ENCODE data around the gene PRPH. TPM values are rescaled to one million over a fixed set of nuclear protein-coding genes. Genes with fewer than 3 reads are reported as not detected.
"Not testable (repeated sequence)": the region's sequence is repeated elsewhere in the genome, so short reads cannot be mapped to it uniquely, and the experiment has no call there.

PRPH gene
- total RNA-seq, result 0.64 TPM

- ATAC-seq, result peak; percentile 27
Measured at GRCh38 chr12:49295082-49295936, at the start of gene PRPH. TSS of gene PRPH (plus strand) at chr12:49295147. CDS start at chr12:49295201, 54 bp downstream.

GRCh38 chr12:49251357-49251756 lies 43.6 kb upstream of the PRPH start:
- no peak for ATAC-seq

GRCh38 chr12:49253033-49253623 lies 41.8 kb upstream of the PRPH start:
- ATAC-seq, result no peak

GRCh38 chr12:49255456-49255855 lies 39.5 kb upstream of the PRPH start:
- ATAC-seq, result not testable (repeated sequence)

GRCh38 chr12:49255857-49256637 lies 38.9 kb upstream of the PRPH start:
- no peak for ATAC-seq

GRCh38 chr12:49257508-49258184 lies 37.3 kb upstream of the PRPH start:
- not testable (repeated sequence) for ATAC-seq

- peak; percentile 83 for ATAC-seq
Measured at GRCh38 chr12:49259452-49259851, 35.5 kb upstream of the PRPH start.

GRCh38 chr12:49260166-49260565 lies 34.8 kb upstream of the PRPH start:
- ATAC-seq, result no peak

- ATAC-seq, result no peak
Measured at GRCh38 chr12:49260571-49261363, 34.2 kb upstream of the PRPH start.

- ATAC-seq, result no peak
Measured at GRCh38 chr12:49261721-49262120, 33.2 kb upstream of the PRPH start.

GRCh38 chr12:49263400-49263763 lies 31.6 kb upstream of the PRPH start:
- no peak for ATAC-seq

GRCh38 chr12:49264466-49264872 lies 30.5 kb upstream of the PRPH start:
- peak; percentile 39 for ATAC-seq

- peak; percentile 83 for ATAC-seq
Measured at GRCh38 chr12:49264873-49265792, 29.8 kb upstream of the PRPH start, which contains the start of gene TUBA1C. TSS of gene TUBA1C (plus strand) at chr12:49265082. CDS start at chr12:49265182, 100 bp downstream.

- peak; percentile 41 for ATAC-seq
Measured at GRCh38 chr12:49269191-49269590, 25.8 kb upstream of the PRPH start.

- no peak for ATAC-seq
Measured at GRCh38 chr12:49272790-49273725, 21.9 kb upstream of the PRPH start.

GRCh38 chr12:49273726-49274395 lies 21.1 kb upstream of the PRPH start:
- no peak for ATAC-seq

GRCh38 chr12:49274396-49275069 lies 20.4 kb upstream of the PRPH start:
- peak; percentile 6 for ATAC-seq
